Nephron (organoid): ENCODE results near the gene TSBP1.
A peak's percentile ranks its signal among the peaks of the same experiment; 100 is the strongest.

Experiments used
- H3K27ac Mint-ChIP-seq, 3 experiments: 2 replicates each; pipeline ENCODE4 v1.8.0; 2020; ENCODE audit warnings: mixed read lengths in 3 of 3, mild to moderate bottlenecking in 2 of 3, moderate library complexity in 1 of 3
- H3K27me3 Mint-ChIP-seq: 2 replicates; pipeline ENCODE4 v1.8.0; 2021; ENCODE audit warnings: low read depth, mild to moderate bottlenecking, moderate library complexity, mixed read lengths
- H3K36me3 Mint-ChIP-seq: 2 replicates; pipeline ENCODE4 v1.8.0; 2020; ENCODE audit warnings: low read depth, mixed read lengths
- H3K4me1 Mint-ChIP-seq: 2 replicates; pipeline ENCODE4 v1.8.0; 2020; ENCODE audit warnings: mixed read lengths
- H3K4me3 Mint-ChIP-seq, 3 experiments: 2 replicates each; pipeline ENCODE4 v1.8.0; 2020; ENCODE audit warnings: mild to moderate bottlenecking in 3 of 3, mixed read lengths in 3 of 3, moderate library complexity in 2 of 3
- H3K9me3 Mint-ChIP-seq: 2 replicates; pipeline ENCODE4 v1.8.0; 2020; ENCODE audit warnings: mixed read lengths
- TF ChIP-seq, protein P1 (sequence below), 3 experiments: fragments of 200-600 bp; sonication (generic); IDR thresholded peaks; one replicate each; pipeline ENCODE4 v1.5.0; 2021; ENCODE audit warnings: antibody characterized with exemption in 3 of 3; ENCODE audit not compliant: unreplicated experiment in 3 of 3

TSBP1 gene

GRCh38 chr6:32386040-32386439 is 14.3 kb upstream of the TSBP1 start:
- Mint-ChIP-seq H3K9me3 (peaks cover 4% of the 10 kb centered on the region), H3K4me3 (no peak overlapping the region), H3K27me3 (no peaks in the 10 kb centered on the region), H3K36me3 (peaks cover 7% of the 10 kb centered on the region), H3K27ac (no peak overlapping the region), H3K4me1 (no peaks in the 10 kb centered on the region)
- TF ChIP-seq, protein P1, sequence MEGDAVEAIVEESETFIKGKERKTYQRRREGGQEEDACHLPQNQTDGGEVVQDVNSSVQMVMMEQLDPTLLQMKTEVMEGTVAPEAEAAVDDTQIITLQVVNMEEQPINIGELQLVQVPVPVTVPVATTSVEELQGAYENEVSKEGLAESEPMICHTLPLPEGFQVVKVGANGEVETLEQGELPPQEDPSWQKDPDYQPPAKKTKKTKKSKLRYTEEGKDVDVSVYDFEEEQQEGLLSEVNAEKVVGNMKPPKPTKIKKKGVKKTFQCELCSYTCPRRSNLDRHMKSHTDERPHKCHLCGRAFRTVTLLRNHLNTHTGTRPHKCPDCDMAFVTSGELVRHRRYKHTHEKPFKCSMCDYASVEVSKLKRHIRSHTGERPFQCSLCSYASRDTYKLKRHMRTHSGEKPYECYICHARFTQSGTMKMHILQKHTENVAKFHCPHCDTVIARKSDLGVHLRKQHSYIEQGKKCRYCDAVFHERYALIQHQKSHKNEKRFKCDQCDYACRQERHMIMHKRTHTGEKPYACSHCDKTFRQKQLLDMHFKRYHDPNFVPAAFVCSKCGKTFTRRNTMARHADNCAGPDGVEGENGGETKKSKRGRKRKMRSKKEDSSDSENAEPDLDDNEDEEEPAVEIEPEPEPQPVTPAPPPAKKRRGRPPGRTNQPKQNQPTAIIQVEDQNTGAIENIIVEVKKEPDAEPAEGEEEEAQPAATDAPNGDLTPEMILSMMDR (IDR thresholded peaks at IDR 0.05; ENCODE audit: unreplicated experiment in 3 of 3) = no peak

- peaks cover 4% of the 10 kb centered on the region for H3K9me3 Mint-ChIP-seq
- H3K4me3 Mint-ChIP-seq = no peak overlapping the region
- H3K27me3 Mint-ChIP-seq = no peaks in the 10 kb centered on the region
- peaks cover 7% of the 10 kb centered on the region for H3K36me3 Mint-ChIP-seq
- TF ChIP-seq, protein P1 (IDR thresholded peaks at IDR 0.05; ENCODE audit: unreplicated experiment in 3 of 3) = no peak
- H3K4me1 Mint-ChIP-seq = no peaks in the 10 kb centered on the region
- no peak overlapping the region for H3K27ac Mint-ChIP-seq
These were observed 11.2 kb upstream of the TSBP1 start for GRCh38 chr6:32382757-32383420.

- H3K9me3 Mint-ChIP-seq = peaks cover 4% of the 10 kb centered on the region
- TF ChIP-seq, protein P1 (IDR thresholded peaks at IDR 0.05; ENCODE audit: unreplicated experiment in 3 of 3) = no peak
These were observed 7.8 kb upstream of the TSBP1 start for GRCh38 chr6:32379545-32379944.

GRCh38 chr6:32375739-32376529 is 4.2 kb upstream of the TSBP1 start:
- Mint-ChIP-seq H3K9me3 (peaks cover 3% of the 10 kb centered on the region), H3K27me3 (no peaks in the 10 kb centered on the region), H3K27ac (peak overlapping the region in 1 of 3 experiments; percentile 11), H3K4me1 (no peaks in the 10 kb centered on the region), H3K36me3 (peaks cover 3% of the 10 kb centered on the region), H3K4me3 (no peak overlapping the region)
- TF ChIP-seq, protein P1 (IDR thresholded peaks at IDR 0.05; ENCODE audit: unreplicated experiment in 3 of 3) = no peak

More at GRCh38 chr6:32379545-32379944, 7.8 kb upstream of the TSBP1 start:
- no peak overlapping the region for H3K27ac Mint-ChIP-seq
- H3K4me3 Mint-ChIP-seq = no peak overlapping the region
- peaks cover 3% of the 10 kb centered on the region for H3K36me3 Mint-ChIP-seq
- H3K4me1 Mint-ChIP-seq = no peaks in the 10 kb centered on the region
- H3K27me3 Mint-ChIP-seq = no peaks in the 10 kb centered on the region

DNA sequence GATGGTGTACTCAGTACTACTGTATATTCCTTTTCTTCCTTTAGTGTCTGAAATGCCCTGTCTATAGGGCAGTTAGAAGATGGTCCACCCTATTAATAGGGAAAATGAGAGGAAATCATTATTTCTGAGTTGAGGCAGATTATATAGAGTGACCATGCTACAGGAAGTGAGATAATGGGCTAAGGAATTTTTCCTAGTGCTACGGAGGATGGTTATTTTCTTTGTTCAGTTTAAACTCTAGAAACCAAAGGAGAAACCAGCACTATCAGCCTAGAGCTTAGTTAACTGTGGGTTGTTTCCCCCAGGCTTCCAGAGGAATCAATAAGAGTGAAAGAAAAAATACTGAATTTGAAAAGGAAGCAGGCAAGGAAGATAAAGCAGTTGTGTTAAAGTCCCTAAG is 474 bp downstream of the TSBP1 start:
- Mint-ChIP-seq H3K4me3 (no peak overlapping the region), H3K27ac (peak overlapping the region in 1 of 3 experiments; percentile 24), H3K9me3 (peaks cover 3% of the 10 kb centered on the region), H3K4me1 (no peaks in the 10 kb centered on the region), H3K27me3 (no peaks in the 10 kb centered on the region), H3K36me3 (peaks cover 3% of the 10 kb centered on the region)
- TF ChIP-seq, protein P1 (IDR thresholded peaks at IDR 0.05; ENCODE audit: unreplicated experiment in 3 of 3) = no peak
